WTC11 (cell line): Measurements from ENCODE around the gene ESR2. TPM values are rescaled to one million over a fixed set of nuclear protein-coding genes. Genes with fewer than 3 reads are reported as not detected.

ENCODE experiments used
- ATAC-seq: fragments of 200-7000 bp; cut with Tn5 transposase; 2 replicates; pipeline ENCODE4 v1.10.0; 2021; ENCODE audit warnings: mild to moderate bottlenecking, moderate library complexity
- CTCF ChIA-PET: fragments of 300-600 bp; sonication (Branson Sonifier 250); formaldehyde crosslinking; loops from one replicate; lab custom pipeline; 2021; ENCODE audit warnings: antibody characterized with exemption; lab: Charles Lee
- POLR2A ChIA-PET: fragments of 350-600 bp; sonication (Branson Sonifier 250); formaldehyde crosslinking; loops from one replicate; lab custom pipeline; 2021; ENCODE audit warnings: antibody characterized with exemption; lab: Charles Lee
- DNase-seq: peaks from one replicate; pipeline ENCODE4 v3.0.0; 2021; ENCODE audit warnings: low spot score
- H3K27ac Mint-ChIP-seq: 2 replicates; pipeline ENCODE4 v1.8.0; 2021; ENCODE audit warnings: mixed read lengths
- H3K27me3 Mint-ChIP-seq: 2 replicates; pipeline ENCODE4 v1.8.0; 2021; ENCODE audit warnings: low read depth, mild to moderate bottlenecking, moderate library complexity, mixed read lengths
- H3K36me3 Mint-ChIP-seq: 2 replicates; pipeline ENCODE4 v1.8.0; 2021; ENCODE audit warnings: mixed read lengths
- H3K4me1 Mint-ChIP-seq: 2 replicates; pipeline ENCODE4 v1.8.0; 2022; ENCODE audit warnings: mixed read lengths
- H3K4me3 Mint-ChIP-seq: 2 replicates; pipeline ENCODE4 v1.8.0; 2021; ENCODE audit warnings: mild to moderate bottlenecking, moderate library complexity, mixed read lengths
- H3K9me3 Mint-ChIP-seq: 2 replicates; pipeline ENCODE4 v1.8.0; 2021; ENCODE audit warnings: mixed read lengths
- AFF4 ChIP-seq: sonication (generic); formaldehyde crosslinking; IDR thresholded peaks from 2 replicates; pipeline ENCODE4 v1.8.1; 2023; ENCODE audit warnings: mild to moderate bottlenecking, missing genetic modification reagents, borderline replicate concordance
- AR ChIP-seq: fragments of 250-450 bp; sonication (Bioruptor Pico); IDR thresholded peaks from 2 replicates; pipeline ENCODE4 v1.9.0; 2021; ENCODE audit warnings: mild to moderate bottlenecking
- CBFB ChIP-seq: sonication (generic); formaldehyde crosslinking; IDR thresholded peaks from 2 replicates; pipeline ENCODE4 v1.8.1; 2022; ENCODE audit warnings: mild to moderate bottlenecking, low read depth, missing genetic modification reagents
- CREM ChIP-seq: sonication (generic); formaldehyde crosslinking; IDR thresholded peaks from 2 replicates; pipeline ENCODE4 v1.8.1; 2022; ENCODE audit warnings: mild to moderate bottlenecking, missing genetic modification reagents, moderate library complexity
- ELF4 ChIP-seq: sonication (generic); formaldehyde crosslinking; IDR thresholded peaks from 2 replicates; pipeline ENCODE4 v1.8.1; 2022; ENCODE audit warnings: low read depth, mild to moderate bottlenecking, moderate library complexity, missing genetic modification reagents
- EMX1 ChIP-seq: fragments of 250-450 bp; sonication (Bioruptor Pico); IDR thresholded peaks from 2 replicates; pipeline ENCODE4 v1.8.0; 2021; ENCODE audit warnings: mild to moderate bottlenecking
- FOXP1 ChIP-seq: sonication (generic); formaldehyde crosslinking; IDR thresholded peaks from 2 replicates; pipeline ENCODE4 v1.8.0; 2022; ENCODE audit warnings: missing genetic modification reagents, mild to moderate bottlenecking, moderate library complexity, borderline replicate concordance
- GABPB1 ChIP-seq: sonication (generic); formaldehyde crosslinking; IDR thresholded peaks from 2 replicates; pipeline ENCODE4 v1.8.1; 2023; ENCODE audit warnings: mild to moderate bottlenecking, missing genetic modification reagents
- KAT7 ChIP-seq: sonication (generic); formaldehyde crosslinking; IDR thresholded peaks from 2 replicates; pipeline ENCODE4 v1.8.1; 2023; ENCODE audit warnings: missing genetic modification reagents, mild to moderate bottlenecking, borderline replicate concordance
- MXD4 ChIP-seq: fragments of 250-450 bp; sonication (Bioruptor Pico); IDR thresholded peaks from 2 replicates; pipeline ENCODE4 v1.8.0; 2021; ENCODE audit warnings: mild to moderate bottlenecking, moderate library complexity, borderline replicate concordance
- NFE2L1 ChIP-seq: sonication (generic); formaldehyde crosslinking; IDR thresholded peaks from 2 replicates; pipeline ENCODE4 v1.8.1; 2023; ENCODE audit warnings: missing genetic modification reagents
- NR1H2 ChIP-seq: sonication (generic); formaldehyde crosslinking; IDR thresholded peaks from 2 replicates; pipeline ENCODE4 v1.9.0; 2021; ENCODE audit warnings: mild to moderate bottlenecking, moderate library complexity, missing genetic modification reagents
- NR2C2 ChIP-seq: sonication (generic); formaldehyde crosslinking; IDR thresholded peaks from 2 replicates; pipeline ENCODE4 v1.8.0; 2022; ENCODE audit warnings: mild to moderate bottlenecking, missing genetic modification reagents
- NR3C1 ChIP-seq: sonication (generic); formaldehyde crosslinking; conservative IDR thresholded peaks from 2 replicates; pipeline ENCODE4 v1.8.1; 2023; ENCODE audit warnings: low read depth, mild to moderate bottlenecking, missing genetic modification reagents
- PRDM15 ChIP-seq: sonication (generic); formaldehyde crosslinking; IDR thresholded peaks from 2 replicates; pipeline ENCODE4 v1.8.0; 2022; ENCODE audit warnings: missing genetic modification reagents
- RELA ChIP-seq: sonication (generic); formaldehyde crosslinking; IDR thresholded peaks from 2 replicates; pipeline ENCODE4 v1.8.1; 2022; ENCODE audit warnings: missing genetic modification reagents, mild to moderate bottlenecking, borderline replicate concordance
- RORB ChIP-seq: fragments of 250-450 bp; sonication (Bioruptor Pico); IDR thresholded peaks from 2 replicates; pipeline ENCODE4 v1.9.0; 2021; ENCODE audit warnings: mild to moderate bottlenecking
- SMAD3 ChIP-seq: sonication (generic); formaldehyde crosslinking; IDR thresholded peaks from 2 replicates; pipeline ENCODE4 v1.8.0; 2022; ENCODE audit warnings: missing genetic modification reagents, mild to moderate bottlenecking, borderline replicate concordance
- SP1 ChIP-seq: sonication (generic); formaldehyde crosslinking; conservative IDR thresholded peaks from 2 replicates; pipeline ENCODE4 v1.8.1; 2022; ENCODE audit warnings: missing genetic modification reagents
- USF1 ChIP-seq: sonication (generic); formaldehyde crosslinking; IDR thresholded peaks from 2 replicates; pipeline ENCODE4 v1.8.0; 2022; ENCODE audit warnings: mild to moderate bottlenecking, missing genetic modification reagents
- ZNF121 ChIP-seq: sonication (generic); formaldehyde crosslinking; IDR thresholded peaks from 2 replicates; pipeline ENCODE4 v1.8.0; 2023; ENCODE audit warnings: missing genetic modification reagents
- ZNF232 ChIP-seq: sonication (generic); formaldehyde crosslinking; IDR thresholded peaks from 2 replicates; pipeline ENCODE4 v1.8.0; 2022; ENCODE audit warnings: mild to moderate bottlenecking, missing genetic modification reagents
- ZNF263 ChIP-seq: sonication (generic); formaldehyde crosslinking; IDR thresholded peaks from 2 replicates; pipeline ENCODE4 v1.8.1; 2022; ENCODE audit warnings: low read depth, mild to moderate bottlenecking, moderate library complexity, missing genetic modification reagents
- ZNF416 ChIP-seq: fragments of 250-450 bp; sonication (Bioruptor Pico); IDR thresholded peaks from 2 replicates; pipeline ENCODE4 v1.9.0; 2021; ENCODE audit warnings: mild to moderate bottlenecking, inconsistent platforms
- ZNF423 ChIP-seq: fragments of 250-450 bp; sonication (Bioruptor Pico); IDR thresholded peaks from 2 replicates; pipeline ENCODE4 v2.1.2; 2022; ENCODE audit warnings: mild to moderate bottlenecking, moderate library complexity
- ZNF512 ChIP-seq: sonication (generic); formaldehyde crosslinking; IDR thresholded peaks from 2 replicates; pipeline ENCODE4 v1.8.1; 2022; ENCODE audit warnings: missing genetic modification reagents, borderline replicate concordance
- ZNF671 ChIP-seq: fragments of 250-450 bp; sonication (Bioruptor Pico); IDR thresholded peaks from 2 replicates; pipeline ENCODE4 v1.8.0; 2021; ENCODE audit warnings: mild to moderate bottlenecking
- total RNA-seq: library from RNA; stranded (reverse); gene quantifications from 3 replicates; pipeline ENCODE4 v1.2.3, GENCODE V29; 2021

ESR2 gene
- total RNA-seq, 1 experiment from 2014 or later, result 0.50 TPM

- H3K4me3 Mint-ChIP-seq, result no peak overlapping the region
- H3K36me3 Mint-ChIP-seq, result no peaks in the 10 kb centered on the region
- no peaks in the 10 kb centered on the region for H3K9me3 Mint-ChIP-seq
- no peak overlapping the region for H3K27ac Mint-ChIP-seq
- ChIA-PET CTCF (interaction anchor here (1.2 kb wide), 1 partner anchor 47 kb away, joined by 3 read pairs; no protein-coding TSS in a partner anchor), POLR2A (no interaction called here)
- peaks cover 7% of the 10 kb centered on the region; the same call in 1 of the 2 replicates for H3K4me1 Mint-ChIP-seq
- DNase-seq (no peak), ATAC-seq (no peak)
- TF ChIP-seq ZNF416 (no peak), KAT7 (CRISPR knock-in tag) (no peak), EMX1 (CRISPR knock-in tag) (no peak), ZNF512 (no peak), NR2C2 (CRISPR knock-in tag) (no peak), GABPB1 (CRISPR knock-in tag) (no peak), PRDM15 (CRISPR knock-in tag) (no peak), RORB (no peak), MXD4 (CRISPR knock-in tag) (no peak), CREM (CRISPR knock-in tag) (no peak), ZNF263 (CRISPR knock-in tag) (no peak), SP1 (CRISPR knock-in tag) (no peak), ZNF671 (no peak), ELF4 (CRISPR knock-in tag) (no peak)
- H3K27me3 Mint-ChIP-seq, result no peaks in the 10 kb centered on the region
Observed at GRCh38 chr14:64255756-64256155, 38.4 kb downstream of the ESR2 start.

- H3K27ac Mint-ChIP-seq, result no peak overlapping the region
- no peaks in the 10 kb centered on the region for H3K27me3 Mint-ChIP-seq
- ATAC-seq (no peak), DNase-seq (no peak)
- H3K9me3 Mint-ChIP-seq, result peaks cover 1% of the 10 kb centered on the region; the same call in 1 of the 2 replicates
- ChIA-PET CTCF (no interaction called here), POLR2A (no interaction called here)
- H3K36me3 Mint-ChIP-seq, result no peaks in the 10 kb centered on the region
- peaks cover 9% of the 10 kb centered on the region; the same call in 1 of the 2 replicates for H3K4me1 Mint-ChIP-seq
- no peak overlapping the region for H3K4me3 Mint-ChIP-seq
- no peak for TF ChIP-seq NFE2L1 (CRISPR knock-in tag)
- no peak for TF ChIP-seq NR3C1 (CRISPR knock-in tag)
- TF ChIP-seq ZNF121 (CRISPR knock-in tag), result no peak
- TF ChIP-seq RELA (CRISPR knock-in tag), result no peak
- no peak for TF ChIP-seq USF1 (CRISPR knock-in tag)
- TF ChIP-seq SMAD3 (CRISPR knock-in tag), result no peak
- TF ChIP-seq EMX1 (CRISPR knock-in tag), result no peak
- TF ChIP-seq ZNF232 (CRISPR knock-in tag), result no peak
- no peak for TF ChIP-seq NR1H2 (CRISPR knock-in tag)
- no peak for TF ChIP-seq AR (CRISPR knock-in tag)
- no peak for TF ChIP-seq AFF4 (CRISPR knock-in tag)
- TF ChIP-seq ZNF423, result no peak
- TF ChIP-seq FOXP1 (CRISPR knock-in tag), result no peak
- TF ChIP-seq CBFB (CRISPR knock-in tag), result no peak
Observed at GRCh38 chr14:64253672-64254071, 40.5 kb downstream of the ESR2 start.
